Measurements from ENCODE around the gene ADISSP. TPM values are rescaled to one million over a fixed set of nuclear protein-coding genes. Genes with fewer than 3 reads are reported as not detected.
A peak's percentile ranks its signal among the peaks of the same experiment; 100 is the strongest.

ADISSP gene
- total RNA-seq = 10 to 100 TPM; 36.1 to 74.7 (median 59.3) TPM

- H3K36me3 ChIP-seq = no peaks in the 10 kb centered on the region
- no peaks in the 10 kb centered on the region for H3K9me3 ChIP-seq
- peak within 1 kb of the TSS; percentile 61 to 76 for H3K4me3 ChIP-seq
- 0% methylated on average over 13 of the region's 80 CpGs; no CpG with 5 or more reads in 1 of the 2 donors for WGBS, 2 donors (ENCODE audit: low coverage in 1 of 2)
- peak; percentile 95 for ATAC-seq
- H3K27me3 ChIP-seq = no peaks in the 10 kb centered on the region
- TF ChIP-seq POLR2A (IDR thresholded peaks at IDR 0.05) (peak; percentile 45 to 55), POLR2AphosphoS5 (IDR thresholded peaks at IDR 0.05) (peak; percentile 86), EP300 (IDR thresholded peaks at IDR 0.05) (no peak), CTCF (IDR thresholded peaks at IDR 0.05) (peak in 1 of 4 experiments; percentile 33)
- H3K27ac ChIP-seq = peak within 1 kb of the TSS; percentile 86 to 96 (median 92)
- peaks cover 2 to 68% (median 25%) of the 10 kb centered on the region in 3 donors for H3K4me1 ChIP-seq
These were observed at the start of gene ADISSP for GRCh38 chr20:3767427-3768341. TSS of gene ADISSP (minus strand) at chr20:3767753. CDS start at chr20:3760100, 7,653 bp downstream.

- no peak overlapping the region for H3K4me3 ChIP-seq
- peaks cover 4 to 50% (median 25%) of the 10 kb centered on the region in 3 donors for H3K4me1 ChIP-seq
- ATAC-seq = no peak
- WGBS, 2 donors (ENCODE audit: low coverage in 1 of 2) = 85 to 86% methylated on average over 4 to 6 of the region's 9 CpGs
- H3K9me3 ChIP-seq = no peaks in the 10 kb centered on the region
- no peaks in the 10 kb centered on the region for H3K27me3 ChIP-seq
- H3K36me3 ChIP-seq = no peaks in the 10 kb centered on the region
- TF ChIP-seq POLR2AphosphoS5 (IDR thresholded peaks at IDR 0.05) = no peak
- TF ChIP-seq CTCF (IDR thresholded peaks at IDR 0.05) = no peak
- no peak for TF ChIP-seq EP300 (IDR thresholded peaks at IDR 0.05)
- no peak for TF ChIP-seq POLR2A (IDR thresholded peaks at IDR 0.05)
- no peak overlapping the region for H3K27ac ChIP-seq
These were observed 48.3 kb upstream of the ADISSP start for GRCh38 chr20:3815703-3816315.

- H3K27me3 ChIP-seq = no peaks in the 10 kb centered on the region
- no peaks in the 10 kb centered on the region for H3K9me3 ChIP-seq
- no peak overlapping the region for H3K27ac ChIP-seq
- H3K4me1 ChIP-seq = peaks cover 4 to 56% (median 26%) of the 10 kb centered on the region in 3 donors
- H3K36me3 ChIP-seq = no peaks in the 10 kb centered on the region
- ATAC-seq = no peak
- TF ChIP-seq EP300 (IDR thresholded peaks at IDR 0.05) (no peak), POLR2A (IDR thresholded peaks at IDR 0.05) (no peak), POLR2AphosphoS5 (IDR thresholded peaks at IDR 0.05) (no peak), CTCF (IDR thresholded peaks at IDR 0.05) (no peak)
- 80 to 84% methylated on average over 2 to 6 of the region's 7 CpGs for WGBS, 2 donors (ENCODE audit: low coverage in 1 of 2)
- no peak overlapping the region for H3K4me3 ChIP-seq
These were observed 47.5 kb upstream of the ADISSP start for GRCh38 chr20:3814928-3815495.

- H3K4me3 ChIP-seq = no peak overlapping the region
- H3K36me3 ChIP-seq = no peaks in the 10 kb centered on the region
- H3K4me1 ChIP-seq = peaks cover 4 to 53% (median 23%) of the 10 kb centered on the region in 3 donors
- H3K9me3 ChIP-seq = no peaks in the 10 kb centered on the region
- no peaks in the 10 kb centered on the region for H3K27me3 ChIP-seq
- WGBS, 2 donors (ENCODE audit: low coverage in 1 of 2) = 86 to 100% methylated on average over 2 to 3 of the region's 12 CpGs
- TF ChIP-seq EP300 (IDR thresholded peaks at IDR 0.05) = no peak
- H3K27ac ChIP-seq = peak overlapping the region in 3 of 4 donors; percentile 86 to 96 (median 91)
- ATAC-seq = no peak
These were observed 46.5 kb upstream of the ADISSP start for GRCh38 chr20:3813848-3814581.

Measured in gastroesophageal sphincter (tissue), 4 donors.